Hematopoietic multipotent progenitor cell treated with erythropoietin and hydrocortisone succinate and interleukin-3 and kit ligand, for 15 days (in vitro differentiated cells): ENCODE measurements around the gene ZNF768.
"Not testable (repeated sequence)": the region's sequence is repeated elsewhere in the genome, so short reads cannot be mapped to it uniquely, and the experiment has no call there.

ENCODE experiments used
- DNase-seq: peaks from one replicate; pipeline ENCODE4 v3.0.0-alpha.2; 2015; ENCODE audit warnings: low spot score

The ZNF768 gene

GRCh38 chr16:30555315-30556124 is 29.2 kb upstream of the ZNF768 start:
- DNase-seq: no peak

- no peak for DNase-seq
Observed at GRCh38 chr16:30554557-30555314, 28.4 kb upstream of the ZNF768 start.

GRCh38 chr16:30553393-30553899 is 27.1 kb upstream of the ZNF768 start:
- no peak for DNase-seq

GRCh38 chr16:30552956-30553355 is 26.6 kb upstream of the ZNF768 start:
- no peak for DNase-seq

- DNase-seq: no peak
Observed at GRCh38 chr16:30551781-30552180, 25.4 kb upstream of the ZNF768 start.

GRCh38 chr16:30548416-30549253 is 22.3 kb upstream of the ZNF768 start:
- DNase-seq: peak; percentile 41

- no peak for DNase-seq
Observed at GRCh38 chr16:30546115-30546514, 19.7 kb upstream of the ZNF768 start.

- no peak for DNase-seq
Observed at GRCh38 chr16:30543067-30543466, 16.7 kb upstream of the ZNF768 start.

GRCh38 chr16:30541502-30542329 is 15.3 kb upstream of the ZNF768 start:
- no peak for DNase-seq

GRCh38 chr16:30540916-30541464 is 14.6 kb upstream of the ZNF768 start:
- DNase-seq: not testable (repeated sequence)

GRCh38 chr16:30539986-30540526 is 13.7 kb upstream of the ZNF768 start:
- not testable (repeated sequence) for DNase-seq

- no peak for DNase-seq
Observed at GRCh38 chr16:30539000-30539964, 12.9 kb upstream of the ZNF768 start.

GRCh38 chr16:30536391-30537024 is 10.1 kb upstream of the ZNF768 start:
- DNase-seq: not testable (repeated sequence)

- peak; percentile 66 for DNase-seq
Observed at GRCh38 chr16:30535777-30536190, 9.4 kb upstream of the ZNF768 start.

GRCh38 chr16:30535106-30535776 is 8.9 kb upstream of the ZNF768 start:
- DNase-seq: no peak

GRCh38 chr16:30534368-30535105 is 8.2 kb upstream of the ZNF768 start, which contains the start of gene ZNF747:
ZNF747 (minus strand) TSS chr16:30534858; CDS start chr16:30534679, 179 bp downstream.
- DNase-seq: peak; percentile 88

GRCh38 chr16:30533748-30534367 is 7.5 kb upstream of the ZNF768 start:
- DNase-seq: no peak
